Liver (tissue), 9 donors: ENCODE data around the gene F2RL1. TPM values are rescaled to one million over a fixed set of nuclear protein-coding genes. Genes with fewer than 3 reads are reported as not detected.

ENCODE experiments used
- DNase-seq: peaks from one replicate; pipeline ENCODE4 v3.0.0-alpha.2; 2017; ENCODE audit warnings: low spot score
- H3K27ac ChIP-seq, 2 donors: one replicate each; pipeline ENCODE4 v1.7.0; 2013; ENCODE audit warnings: inconsistent platforms in 2 of 2, low read length in 2 of 2, control low read depth in 1 of 2, low read depth in 1 of 2, mild to moderate bottlenecking in 1 of 2
- H3K27me3 ChIP-seq, 4 donors: one replicate each; pipeline versions ENCODE4 v1.6.1 to v1.7.0; 2013; ENCODE audit warnings: low read length in 3 of 4, inconsistent platforms in 1 of 4, mild to moderate bottlenecking in 1 of 4, moderate library complexity in 1 of 4; ENCODE audit not compliant: control insufficient read depth in 4 of 4, insufficient read depth in 4 of 4
- H3K36me3 ChIP-seq, 4 donors: one replicate each; pipeline versions ENCODE4 v1.6.1 to v1.7.0; 2013; ENCODE audit warnings: low read length in 3 of 4, mild to moderate bottlenecking in 3 of 4, low read depth in 1 of 4, moderate library complexity in 1 of 4; ENCODE audit not compliant: control insufficient read depth in 4 of 4, insufficient read depth in 3 of 4
- H3K4me1 ChIP-seq, 4 donors: one replicate each; pipeline versions ENCODE4 v1.6.1 to v1.7.0; 2013; ENCODE audit warnings: low read length in 3 of 4, mild to moderate bottlenecking in 3 of 4, moderate library complexity in 1 of 4; ENCODE audit not compliant: control insufficient read depth in 4 of 4, insufficient read depth in 4 of 4
- H3K4me3 ChIP-seq, 3 donors: one replicate each; pipeline versions ENCODE4 v1.6.1 to v1.7.0; 2013; ENCODE audit warnings: low read length in 3 of 3, control low read depth in 1 of 3, low read depth in 1 of 3, mild to moderate bottlenecking in 1 of 3
- H3K9ac ChIP-seq, 2 donors: one replicate each; pipeline ENCODE4 v1.7.0; 2013; ENCODE audit warnings: low read length in 2 of 2, mild to moderate bottlenecking in 2 of 2, moderate library complexity in 2 of 2, control low read depth in 1 of 2, low read depth in 1 of 2
- H3K9me3 ChIP-seq, 4 donors: one replicate each; pipeline versions ENCODE4 v1.6.1 to v1.7.0; 2013; ENCODE audit warnings: low read length in 3 of 4; ENCODE audit not compliant: control insufficient read depth in 4 of 4
- EGR1 ChIP-seq, 2 donors: IDR thresholded peaks; 2 replicates each; pipeline ENCODE4 v1.6.1; 2016 to 2018; ENCODE audit warnings: antibody characterized with exemption in 2 of 2, low read depth in 2 of 2
- FOXA1 ChIP-seq: IDR thresholded peaks from 2 replicates; pipeline ENCODE4 v1.6.1; 2016; ENCODE audit warnings: antibody characterized with exemption
- FOXA2 ChIP-seq: IDR thresholded peaks from 2 replicates; pipeline ENCODE4 v1.6.1; 2016; ENCODE audit warnings: antibody characterized with exemption
- GABPA ChIP-seq, 2 donors: IDR thresholded peaks in 1 of 2; conservative IDR thresholded peaks in 1 of 2; 2 replicates each; pipeline ENCODE4 v1.6.1; 2016; ENCODE audit warnings: antibody characterized with exemption in 2 of 2, mild to moderate bottlenecking in 1 of 2, moderate library complexity in 1 of 2
- HNF4A ChIP-seq, 2 donors: conservative IDR thresholded peaks; 2 replicates each; pipeline ENCODE4 v1.6.1; 2016; ENCODE audit warnings: antibody characterized with exemption in 2 of 2, mild to moderate bottlenecking in 2 of 2
- JUND ChIP-seq, 2 donors: IDR thresholded peaks; 2 replicates each; pipeline ENCODE4 v1.6.1; 2016; ENCODE audit warnings: antibody characterized with exemption in 2 of 2
- NR2F2 ChIP-seq: IDR thresholded peaks from 2 replicates; pipeline ENCODE4 v1.6.1; 2016; ENCODE audit warnings: antibody characterized with exemption
- RAD21 ChIP-seq, 2 donors: IDR thresholded peaks; 2 replicates each; pipeline ENCODE4 v1.6.1; 2016; ENCODE audit warnings: antibody characterized with exemption in 2 of 2, mild to moderate bottlenecking in 2 of 2
- RXRA ChIP-seq, 2 donors: IDR thresholded peaks; 2 replicates each; pipeline ENCODE4 v1.6.1; 2017 to 2018; ENCODE audit warnings: antibody characterized with exemption in 2 of 2, mild to moderate bottlenecking in 1 of 2
- SP1 ChIP-seq: IDR thresholded peaks from 2 replicates; pipeline ENCODE4 v1.6.1; 2018; ENCODE audit warnings: antibody characterized with exemption, mild to moderate bottlenecking
- TAF1 ChIP-seq: conservative IDR thresholded peaks from 2 replicates; pipeline ENCODE4 v1.6.1; 2016; ENCODE audit warnings: antibody characterized with exemption, mild to moderate bottlenecking
- YY1 ChIP-seq: IDR thresholded peaks from 2 replicates; pipeline ENCODE4 v1.6.1; 2016; ENCODE audit warnings: antibody characterized with exemption, mild to moderate bottlenecking
- WGBS: extraction: QIAGEN DNeasy Blood & Tissue Kit; methylation state at CpG from one replicate; pipeline ENCODE4 v1.1.7; 2013; 5-methylcytosine and 5-hydroxymethylcytosine counted together
- polyA plus RNA-seq, 2 donors: library from polyadenylated mRNA; stranded (reverse) in 1 of 2; unstranded in 1 of 2; fragments of 200-250 nt in 1 of 2; fragments of >200 nt in 1 of 2; fragmentation: Nextera tagmentation in 1 of 2; extraction: Ambion mirVana in 1 of 2; gene quantifications; one replicate each; pipeline versions ENCODE4 v1.2.1 to v1.2.3, GENCODE V29; 2013 to 2015
- total RNA-seq, 2 donors: library from RNA; depleted of rRNA; stranded (reverse); fragments of >200 nt; gene quantifications; one replicate each; pipeline ENCODE4 v1.2.3, GENCODE V29; 2014
- TF ChIP-seq, protein P1 (sequence below): IDR thresholded peaks from 2 replicates; pipeline ENCODE4 v1.6.1; 2016; ENCODE audit warnings: antibody characterized with exemption, mild to moderate bottlenecking
- TF ChIP-seq, protein P2 (sequence below): IDR thresholded peaks from 2 replicates; pipeline ENCODE4 v1.6.1; 2016; ENCODE audit warnings: antibody characterized with exemption
- TF ChIP-seq, protein P3 (sequence below): IDR thresholded peaks from 2 replicates; pipeline ENCODE4 v1.6.1; 2016; ENCODE audit warnings: antibody characterized with exemption
- TF ChIP-seq, protein P4 (sequence below): fragments of 150-350 bp; IDR thresholded peaks from 2 replicates; pipeline ENCODE4 v1.5.1; 2017; ENCODE audit warnings: improper control_type of control experiment, low read depth, low read length; ENCODE audit not compliant: missing input control
- TF ChIP-seq, protein P5 (sequence below): IDR thresholded peaks from 2 replicates; pipeline ENCODE4 v1.6.1; 2016; ENCODE audit warnings: antibody characterized with exemption
- donor health status: healthy.
- donor health status: healthy.
- donor health status: healthy.
- donor health status: healthy.
- donor health status: healthy.

F2RL1 gene
- total and polyA plus RNA-seq, 4 donors = 3.1 to 8.9 (median 5.7) TPM

DNA sequence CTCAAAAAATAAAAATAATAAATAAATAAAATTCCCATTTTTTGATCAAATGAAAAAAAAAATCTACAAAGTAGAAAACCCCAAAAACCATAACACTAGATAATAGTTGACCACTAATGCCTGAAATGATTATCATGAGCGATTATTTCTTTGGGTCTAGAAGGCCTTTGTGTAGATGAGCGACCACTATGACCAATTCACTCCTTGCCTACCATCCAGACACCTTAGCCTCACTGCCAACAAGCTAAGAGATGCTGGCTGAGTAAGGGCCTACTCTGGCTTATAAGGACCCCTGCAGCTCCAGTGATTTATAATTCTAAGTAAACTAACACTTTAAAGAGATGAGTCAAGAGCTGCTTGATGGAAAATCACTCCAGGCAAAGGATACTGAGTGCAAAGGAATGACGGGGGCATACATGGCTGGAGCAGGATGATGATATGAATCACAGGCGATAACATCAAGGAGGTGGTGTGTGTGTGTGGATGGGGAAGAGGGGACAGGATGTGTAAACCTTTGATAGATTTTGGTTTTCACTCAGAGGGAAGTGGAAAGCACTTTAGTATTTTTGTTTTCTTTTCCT is 4.8 kb upstream of the F2RL1 start:
- Histone ChIP-seq H3K4me1 (peaks cover 0 to 8% (median 6%) of the 10 kb centered on the region in 4 donors), H3K27me3 (no peaks in the 10 kb centered on the region), H3K9me3 (no peaks in the 10 kb centered on the region), H3K27ac (no peak overlapping the region), H3K4me3 (no peak overlapping the region), H3K9ac (no peak overlapping the region), H3K36me3 (no peaks in the 10 kb centered on the region)
- TF ChIP-seq HNF4A (conservative IDR thresholded peaks at IDR 0.05) (no peak), RXRA (IDR thresholded peaks at IDR 0.05) (no peak), GABPA (IDR thresholded peaks at IDR 0.05 in 1 of 2, conservative IDR thresholded peaks at IDR 0.05 in 1 of 2) (no peak)
- TF ChIP-seq, protein P1, sequence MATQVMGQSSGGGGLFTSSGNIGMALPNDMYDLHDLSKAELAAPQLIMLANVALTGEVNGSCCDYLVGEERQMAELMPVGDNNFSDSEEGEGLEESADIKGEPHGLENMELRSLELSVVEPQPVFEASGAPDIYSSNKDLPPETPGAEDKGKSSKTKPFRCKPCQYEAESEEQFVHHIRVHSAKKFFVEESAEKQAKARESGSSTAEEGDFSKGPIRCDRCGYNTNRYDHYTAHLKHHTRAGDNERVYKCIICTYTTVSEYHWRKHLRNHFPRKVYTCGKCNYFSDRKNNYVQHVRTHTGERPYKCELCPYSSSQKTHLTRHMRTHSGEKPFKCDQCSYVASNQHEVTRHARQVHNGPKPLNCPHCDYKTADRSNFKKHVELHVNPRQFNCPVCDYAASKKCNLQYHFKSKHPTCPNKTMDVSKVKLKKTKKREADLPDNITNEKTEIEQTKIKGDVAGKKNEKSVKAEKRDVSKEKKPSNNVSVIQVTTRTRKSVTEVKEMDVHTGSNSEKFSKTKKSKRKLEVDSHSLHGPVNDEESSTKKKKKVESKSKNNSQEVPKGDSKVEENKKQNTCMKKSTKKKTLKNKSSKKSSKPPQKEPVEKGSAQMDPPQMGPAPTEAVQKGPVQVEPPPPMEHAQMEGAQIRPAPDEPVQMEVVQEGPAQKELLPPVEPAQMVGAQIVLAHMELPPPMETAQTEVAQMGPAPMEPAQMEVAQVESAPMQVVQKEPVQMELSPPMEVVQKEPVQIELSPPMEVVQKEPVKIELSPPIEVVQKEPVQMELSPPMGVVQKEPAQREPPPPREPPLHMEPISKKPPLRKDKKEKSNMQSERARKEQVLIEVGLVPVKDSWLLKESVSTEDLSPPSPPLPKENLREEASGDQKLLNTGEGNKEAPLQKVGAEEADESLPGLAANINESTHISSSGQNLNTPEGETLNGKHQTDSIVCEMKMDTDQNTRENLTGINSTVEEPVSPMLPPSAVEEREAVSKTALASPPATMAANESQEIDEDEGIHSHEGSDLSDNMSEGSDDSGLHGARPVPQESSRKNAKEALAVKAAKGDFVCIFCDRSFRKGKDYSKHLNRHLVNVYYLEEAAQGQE = no peak
- TF ChIP-seq, protein P2, sequence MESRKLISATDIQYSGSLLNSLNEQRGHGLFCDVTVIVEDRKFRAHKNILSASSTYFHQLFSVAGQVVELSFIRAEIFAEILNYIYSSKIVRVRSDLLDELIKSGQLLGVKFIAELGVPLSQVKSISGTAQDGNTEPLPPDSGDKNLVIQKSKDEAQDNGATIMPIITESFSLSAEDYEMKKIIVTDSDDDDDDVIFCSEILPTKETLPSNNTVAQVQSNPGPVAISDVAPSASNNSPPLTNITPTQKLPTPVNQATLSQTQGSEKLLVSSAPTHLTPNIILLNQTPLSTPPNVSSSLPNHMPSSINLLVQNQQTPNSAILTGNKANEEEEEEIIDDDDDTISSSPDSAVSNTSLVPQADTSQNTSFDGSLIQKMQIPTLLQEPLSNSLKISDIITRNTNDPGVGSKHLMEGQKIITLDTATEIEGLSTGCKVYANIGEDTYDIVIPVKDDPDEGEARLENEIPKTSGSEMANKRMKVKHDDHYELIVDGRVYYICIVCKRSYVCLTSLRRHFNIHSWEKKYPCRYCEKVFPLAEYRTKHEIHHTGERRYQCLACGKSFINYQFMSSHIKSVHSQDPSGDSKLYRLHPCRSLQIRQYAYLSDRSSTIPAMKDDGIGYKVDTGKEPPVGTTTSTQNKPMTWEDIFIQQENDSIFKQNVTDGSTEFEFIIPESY = no peak
- DNase-seq = no peak
- WGBS = 96% methylated on average over 4 of the region's 4 CpGs

DNA sequence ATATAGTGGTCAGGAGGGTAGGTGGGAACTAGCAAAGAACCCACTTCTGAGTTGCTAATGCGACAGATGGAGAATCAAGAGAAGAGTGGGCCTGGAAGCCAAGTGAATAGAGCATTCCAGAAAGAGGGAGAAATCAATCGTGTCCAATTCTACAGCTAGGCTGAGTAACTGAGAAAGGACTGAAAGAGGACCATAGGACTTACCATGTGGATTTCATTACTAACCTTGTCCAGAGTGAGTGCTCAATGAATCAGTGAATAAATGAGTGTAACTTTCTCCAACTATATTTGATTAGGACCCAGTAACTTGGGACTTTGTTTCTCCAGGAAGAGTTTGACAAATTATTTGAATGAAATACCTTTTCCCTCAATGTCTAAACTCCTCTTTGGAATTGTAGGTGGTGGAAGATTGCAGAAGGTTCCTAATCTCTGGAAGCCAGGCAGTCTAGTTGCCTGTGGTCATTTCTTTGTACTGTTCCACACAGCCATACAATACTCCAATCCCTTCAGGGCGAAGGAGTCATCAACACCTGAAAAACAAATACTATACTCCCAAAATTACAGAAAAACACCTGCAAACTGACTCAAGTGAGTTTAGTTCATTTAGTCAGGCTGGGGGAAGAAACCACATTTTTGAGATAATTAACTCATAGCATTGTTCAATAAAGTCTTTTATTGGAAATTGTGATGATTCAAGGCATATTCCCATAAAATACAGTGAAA is 2.6 kb upstream of the F2RL1 start:
- Histone ChIP-seq H3K9me3 (no peaks in the 10 kb centered on the region), H3K27me3 (no peaks in the 10 kb centered on the region), H3K36me3 (no peaks in the 10 kb centered on the region), H3K4me1 (peaks cover 0 to 29% (median 23%) of the 10 kb centered on the region in 4 donors), H3K27ac (no peak overlapping the region), H3K4me3 (no peak overlapping the region), H3K9ac (no peak overlapping the region)
- WGBS = 92% methylated on average over 3 of the region's 3 CpGs
- DNase-seq = no peak
- TF ChIP-seq, protein P3, sequence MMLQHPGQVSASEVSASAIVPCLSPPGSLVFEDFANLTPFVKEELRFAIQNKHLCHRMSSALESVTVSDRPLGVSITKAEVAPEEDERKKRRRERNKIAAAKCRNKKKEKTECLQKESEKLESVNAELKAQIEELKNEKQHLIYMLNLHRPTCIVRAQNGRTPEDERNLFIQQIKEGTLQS = no peak
- TF ChIP-seq, protein P4, sequence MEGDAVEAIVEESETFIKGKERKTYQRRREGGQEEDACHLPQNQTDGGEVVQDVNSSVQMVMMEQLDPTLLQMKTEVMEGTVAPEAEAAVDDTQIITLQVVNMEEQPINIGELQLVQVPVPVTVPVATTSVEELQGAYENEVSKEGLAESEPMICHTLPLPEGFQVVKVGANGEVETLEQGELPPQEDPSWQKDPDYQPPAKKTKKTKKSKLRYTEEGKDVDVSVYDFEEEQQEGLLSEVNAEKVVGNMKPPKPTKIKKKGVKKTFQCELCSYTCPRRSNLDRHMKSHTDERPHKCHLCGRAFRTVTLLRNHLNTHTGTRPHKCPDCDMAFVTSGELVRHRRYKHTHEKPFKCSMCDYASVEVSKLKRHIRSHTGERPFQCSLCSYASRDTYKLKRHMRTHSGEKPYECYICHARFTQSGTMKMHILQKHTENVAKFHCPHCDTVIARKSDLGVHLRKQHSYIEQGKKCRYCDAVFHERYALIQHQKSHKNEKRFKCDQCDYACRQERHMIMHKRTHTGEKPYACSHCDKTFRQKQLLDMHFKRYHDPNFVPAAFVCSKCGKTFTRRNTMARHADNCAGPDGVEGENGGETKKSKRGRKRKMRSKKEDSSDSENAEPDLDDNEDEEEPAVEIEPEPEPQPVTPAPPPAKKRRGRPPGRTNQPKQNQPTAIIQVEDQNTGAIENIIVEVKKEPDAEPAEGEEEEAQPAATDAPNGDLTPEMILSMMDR = no peak
- TF ChIP-seq RAD21 (IDR thresholded peaks at IDR 0.05) (no peak), FOXA1 (no peak), EGR1 (IDR thresholded peaks at IDR 0.05; ENCODE audit: low read depth in 2 of 2) (no peak), JUND (IDR thresholded peaks at IDR 0.05) (no peak), TAF1 (no peak), HNF4A (conservative IDR thresholded peaks at IDR 0.05) (no peak), NR2F2 (no peak), FOXA2 (no peak), YY1 (no peak), RXRA (IDR thresholded peaks at IDR 0.05) (no peak), SP1 (no peak)
- TF ChIP-seq, protein P1 = no peak
- TF ChIP-seq, protein P2 = no peak
- TF ChIP-seq, protein P5, sequence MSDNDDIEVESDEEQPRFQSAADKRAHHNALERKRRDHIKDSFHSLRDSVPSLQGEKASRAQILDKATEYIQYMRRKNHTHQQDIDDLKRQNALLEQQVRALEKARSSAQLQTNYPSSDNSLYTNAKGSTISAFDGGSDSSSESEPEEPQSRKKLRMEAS = no peak
